Measurements from ENCODE around the gene CEP350. TPM values are rescaled to one million over a fixed set of nuclear protein-coding genes. Genes with fewer than 3 reads are reported as not detected.

Gene CEP350
- total and polyA plus RNA-seq, 10 of the 15 experiments (the other 5 are each of a cell fraction or from before 2014, with no cell fraction given), result 5.2 to 46.0 (median 23.1) TPM

DNA sequence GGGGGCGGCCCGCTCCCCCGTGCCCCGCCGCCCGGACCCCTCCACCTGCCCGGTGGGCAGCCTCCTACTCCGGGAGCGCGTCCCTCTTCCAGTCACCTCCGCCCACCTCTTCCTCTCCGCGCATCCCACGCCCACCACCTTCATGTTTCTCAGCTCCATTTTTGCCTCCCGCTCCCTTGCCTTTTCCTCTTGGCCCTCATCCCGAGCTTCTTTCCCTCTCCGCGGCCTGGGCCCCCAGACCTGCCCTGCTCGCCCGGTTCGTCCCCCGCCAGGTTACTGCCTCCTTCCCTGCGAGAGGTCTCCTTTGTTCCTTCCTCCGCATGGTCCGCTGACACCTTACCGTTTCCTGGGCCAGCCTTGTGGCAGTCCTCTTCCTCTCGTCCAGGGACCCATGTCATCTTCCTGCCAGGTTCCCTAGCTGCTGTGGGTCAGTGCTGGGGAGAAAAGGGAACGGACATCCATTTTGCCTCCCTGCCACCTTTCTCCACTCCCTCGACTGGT lies 200.6 kb downstream of the CEP350 start (continued):
- TF ChIP-seq EGR1 (IDR thresholded peaks at IDR 0.05; ENCODE audit: borderline replicate concordance in 1 of 2, low read depth in 2 of 2, low read length in 2 of 2), result peak in 1 of 2 experiments; percentile 45; a peak in 1 of 3 replicates
- TF ChIP-seq EED (IDR thresholded peaks at IDR 0.05; ENCODE audit: low read depth), result peak; percentile 37; the same call in 1 of the 2 replicates
- no peak for TF ChIP-seq ZNF687 (IDR thresholded peaks at IDR 0.05)
- TF ChIP-seq HDGF (IDR thresholded peaks at IDR 0.05), result 0 out of 2 replicates have a peak, but pooled peaks have one; percentile 64

DNA sequence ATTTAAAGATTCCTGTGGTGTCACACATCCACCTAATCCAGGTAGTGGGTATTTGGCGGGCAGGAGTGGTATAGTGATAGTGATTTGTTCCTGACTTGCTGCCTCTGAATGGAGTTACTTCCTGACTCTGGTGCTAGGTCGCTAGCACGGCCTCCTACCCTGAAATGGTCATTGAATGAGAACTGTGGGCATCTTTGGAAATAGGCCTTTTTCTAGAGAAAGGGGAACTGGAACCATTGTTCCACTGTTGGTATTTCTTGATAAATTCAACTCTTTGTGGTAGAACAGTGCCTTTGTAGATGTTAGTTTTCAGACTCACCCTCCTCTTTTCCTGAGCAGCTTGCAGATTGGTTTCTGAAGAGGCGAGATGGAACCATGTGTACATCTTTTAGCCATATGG lies 201.6 kb downstream of the CEP350 start:
- POLR2A ChIA-PET, result interaction anchor here (0.8 to 2.8 kb wide), 2 partner anchors 13 to 274 kb away, joined by 3 to 10 read pairs; partner anchors contain the start of gene TOR1AIP1
- in situ Hi-C loops (cut with MboI), result no loop called here
- Histone ChIP-seq H3K4me3 (peak overlapping the region; percentile 86; the same call in 1 of the 2 replicates), H3K27ac (ENCODE audit: control insufficient read depth, insufficient read depth) (no peak overlapping the region), H3K4me1 (ENCODE audit: control insufficient read depth, insufficient read depth, low read length) (peaks cover 13% of the 10 kb centered on the region; the same call in 1 of the 2 replicates), H4K20me1 (ENCODE audit: control insufficient read depth, insufficient read depth) (no peaks in the 10 kb centered on the region), H3K27me3 (replicated peaks in 1 of 2; ENCODE audit: control insufficient read depth in 2 of 2, insufficient read depth in 2 of 2, low read length in 1 of 2) (no peaks in the 10 kb centered on the region), H3K79me2 (ENCODE audit: control insufficient read depth, insufficient read depth, low read length) (no peaks in the 10 kb centered on the region; the same call in none of the 2 replicates), H3K9me3 (replicated peaks; ENCODE audit: control insufficient read depth, insufficient read depth, low read length) (no peaks in the 10 kb centered on the region), H3K36me3 (ENCODE audit: control insufficient read depth in 2 of 2, insufficient read depth in 2 of 2, low read length in 1 of 2) (peaks cover 0 to 2% of the 10 kb centered on the region in 2 experiments; a peak in 1 of 4 replicates), H3K4me2 (ENCODE audit: control insufficient read depth, insufficient read depth) (peak overlapping the region; percentile 45), H3K9ac (ENCODE audit: control insufficient read depth, insufficient read depth, low read length) (no peak overlapping the region), H2AFZ (ENCODE audit: control insufficient read depth, low read depth, low read length) (no peak overlapping the region)
- ATAC-seq (peak; percentile 46), DNase-seq (ENCODE audit: low read depth, low spot score) (peak; percentile 15), FAIRE-seq (peak; percentile 13)
- intact Hi-C loops (cut with micrococcal nuclease; ENCODE audit: unreplicated experiment), result loop anchor here (5.0 kb wide), 1 partner anchor 274 kb away; the partner anchor contains the start of gene TOR1AIP1
- CTCF ChIA-PET, result interaction anchor here (0.9 to 2.7 kb wide), 3 partner anchors 13 to 447 kb away, joined by 3 to 16 read pairs (median 6); no protein-coding TSS in a partner anchor
- WGBS (ENCODE audit: insufficient coverage, insufficient replicate concordance, low lambda C conversion rate, missing lambda C conversion rate), result 95% methylated on average over 4 of the region's 4 CpGs
- SMC1A ChIA-PET (ENCODE audit: uncharacterized antibody, unreplicated experiment), result interaction anchor here (0.7 to 2.3 kb wide), 3 partner anchors 23 to 332 kb away, joined by 3 to 5 read pairs (median 3); no protein-coding TSS in a partner anchor
- TSS peak; percentile 56 for BruUV-seq (replicated peaks)
- RAD21 ChIA-PET (ENCODE audit: unreplicated experiment), result interaction anchor here (0.9 kb wide), 1 partner anchor 11 kb away, joined by 3 read pairs; no protein-coding TSS in a partner anchor
- TF ChIP-seq ZNF384 (IDR thresholded peaks at IDR 0.05; ENCODE audit: borderline replicate concordance, low read depth, low read length) (no peak), IKZF2 (IDR thresholded peaks at IDR 0.05) (peak in 1 of 2 experiments; percentile 31; a peak in 1 of 4 replicates), CHD1 (IDR thresholded peaks at IDR 0.05; ENCODE audit: low read depth, low read length) (0 out of 2 replicates have a peak, but pooled peaks have one; percentile 55), ZZZ3 (IDR thresholded peaks at IDR 0.05; ENCODE audit: control insufficient read depth, insufficient read length, low read depth) (no peak), IRF4 (IDR thresholded peaks at IDR 0.05; ENCODE audit: low read depth, low read length) (0 out of 2 replicates have a peak, but pooled peaks have one; percentile 17), TAF1 (IDR thresholded peaks at IDR 0.05; ENCODE audit: borderline replicate concordance, low read depth, low read length) (no peak), ZNF24 (IDR thresholded peaks at IDR 0.05) (no peak)
- TF ChIP-seq, protein P1, sequence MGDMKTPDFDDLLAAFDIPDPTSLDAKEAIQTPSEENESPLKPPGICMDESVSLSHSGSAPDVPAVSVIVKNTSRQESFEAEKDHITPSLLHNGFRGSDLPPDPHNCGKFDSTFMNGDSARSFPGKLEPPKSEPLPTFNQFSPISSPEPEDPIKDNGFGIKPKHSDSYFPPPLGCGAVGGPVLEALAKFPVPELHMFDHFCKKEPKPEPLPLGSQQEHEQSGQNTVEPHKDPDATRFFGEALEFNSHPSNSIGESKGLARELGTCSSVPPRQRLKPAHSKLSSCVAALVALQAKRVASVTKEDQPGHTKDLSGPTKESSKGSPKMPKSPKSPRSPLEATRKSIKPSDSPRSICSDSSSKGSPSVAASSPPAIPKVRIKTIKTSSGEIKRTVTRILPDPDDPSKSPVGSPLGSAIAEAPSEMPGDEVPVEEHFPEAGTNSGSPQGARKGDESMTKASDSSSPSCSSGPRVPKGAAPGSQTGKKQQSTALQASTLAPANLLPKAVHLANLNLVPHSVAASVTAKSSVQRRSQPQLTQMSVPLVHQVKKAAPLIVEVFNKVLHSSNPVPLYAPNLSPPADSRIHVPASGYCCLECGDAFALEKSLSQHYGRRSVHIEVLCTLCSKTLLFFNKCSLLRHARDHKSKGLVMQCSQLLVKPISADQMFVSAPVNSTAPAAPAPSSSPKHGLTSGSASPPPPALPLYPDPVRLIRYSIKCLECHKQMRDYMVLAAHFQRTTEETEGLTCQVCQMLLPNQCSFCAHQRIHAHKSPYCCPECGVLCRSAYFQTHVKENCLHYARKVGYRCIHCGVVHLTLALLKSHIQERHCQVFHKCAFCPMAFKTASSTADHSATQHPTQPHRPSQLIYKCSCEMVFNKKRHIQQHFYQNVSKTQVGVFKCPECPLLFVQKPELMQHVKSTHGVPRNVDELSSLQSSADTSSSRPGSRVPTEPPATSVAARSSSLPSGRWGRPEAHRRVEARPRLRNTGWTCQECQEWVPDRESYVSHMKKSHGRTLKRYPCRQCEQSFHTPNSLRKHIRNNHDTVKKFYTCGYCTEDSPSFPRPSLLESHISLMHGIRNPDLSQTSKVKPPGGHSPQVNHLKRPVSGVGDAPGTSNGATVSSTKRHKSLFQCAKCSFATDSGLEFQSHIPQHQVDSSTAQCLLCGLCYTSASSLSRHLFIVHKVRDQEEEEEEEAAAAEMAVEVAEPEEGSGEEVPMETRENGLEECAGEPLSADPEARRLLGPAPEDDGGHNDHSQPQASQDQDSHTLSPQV (IDR thresholded peaks at IDR 0.05), result no peak

Measured in GM12878 (cell line).